Suprapubic skin (tissue), 4 donors: ENCODE results near the gene NDUFS5.

ENCODE experiments used
- CTCF ChIP-seq, 2 donors: fragments of 200-600 bp in 1 of 2; fragments of 450-650 bp in 1 of 2; sonication (generic) in 1 of 2; IDR thresholded peaks; one replicate each; pipeline ENCODE4 v1.5.1; 2016 to 2019; ENCODE audit warnings: antibody characterized with exemption in 2 of 2, mild to moderate bottlenecking in 1 of 2, moderate library complexity in 1 of 2
- EP300 ChIP-seq: sonication (generic); formaldehyde crosslinking; IDR thresholded peaks from one replicate; pipeline ENCODE4 v1.6.1; 2017; ENCODE audit warnings: antibody characterized with exemption
- POLR2A ChIP-seq, 2 donors: fragments of 450-650 bp; IDR thresholded peaks; one replicate each; pipeline ENCODE4 v1.6.1; 2017; ENCODE audit warnings: antibody characterized with exemption in 2 of 2, mild to moderate bottlenecking in 2 of 2, moderate library complexity in 2 of 2
- POLR2AphosphoS5 ChIP-seq, 3 donors: sonication (generic); formaldehyde crosslinking; IDR thresholded peaks; one replicate each; pipeline ENCODE4 v1.6.1; 2017; ENCODE audit warnings: antibody characterized with exemption in 3 of 3

GRCh38 chr1:39016604-39017171 lies 9.5 kb upstream of the NDUFS5 start:
- TF ChIP-seq CTCF (IDR thresholded peaks at IDR 0.05): no peak
- no peak for TF ChIP-seq POLR2AphosphoS5 (IDR thresholded peaks at IDR 0.05)
- no peak for TF ChIP-seq POLR2A (IDR thresholded peaks at IDR 0.05)
- TF ChIP-seq EP300: no peak
